GM12878 (cell line): Measurements from ENCODE around the gene REV1. TPM values are rescaled to one million over a fixed set of nuclear protein-coding genes. Genes with fewer than 3 reads are reported as not detected.

Source experiments
- ATAC-seq: fragments of 200-7000 bp; cut with Tn5 transposase; 3 replicates; pipeline ENCODE4 v1.9.1; 2020; ENCODE audit warnings: mild to moderate bottlenecking, moderate library complexity
- BruUV-seq: library from RNA; stranded (reverse); fragments of 400-500 nt; replicated peaks from 2 replicates; lab custom pipeline; 2021; lab: Mats Ljungman, UMichigan
- CTCF ChIA-PET: fragments of 300-600 bp; sonication (Branson Sonifier 250); formaldehyde crosslinking; extraction: SDS; loops from one replicate; lab custom pipeline; 2021; ENCODE audit warnings: inconsistent platforms; lab: Yijun Ruan, JAX
- POLR2A ChIA-PET: fragments of 350-600 bp; formaldehyde crosslinking; extraction: SDS; loops from one replicate; lab custom pipeline; 2021; ENCODE audit warnings: inconsistent platforms; lab: Charles Lee
- RAD21 ChIA-PET: fragments of 300-600 bp; sonication (Branson Sonifier 250); formaldehyde crosslinking; loops from one replicate; lab custom pipeline; 2023; ENCODE audit warnings: antibody characterized with exemption; ENCODE audit not compliant: unreplicated experiment; lab: Charles Lee
- SMC1A ChIA-PET: fragments of 300-600 bp; sonication (Branson Sonifier 250); formaldehyde crosslinking; loops from one replicate; lab custom pipeline; 2023; ENCODE audit not compliant: unreplicated experiment, uncharacterized antibody; lab: Charles Lee
- DNase-seq: peaks from one replicate; pipeline ENCODE4 v3.0.0-alpha.2; 2011; ENCODE audit warnings: low read depth, low spot score
- FAIRE-seq: peaks from 3 replicates; lab custom pipeline; 2011; peaks lifted over from hg19 to GRCh38; lab: Jason Lieb, UNC
- H2AFZ ChIP-seq: 2 replicates; pipeline ENCODE4 v1.6.0; 2011; ENCODE audit warnings: low read depth, low read length, control low read depth; ENCODE audit not compliant: control insufficient read depth
- H3K27ac ChIP-seq: 2 replicates; pipeline ENCODE4 v1.5.1; 2011; ENCODE audit warnings: control low read depth; ENCODE audit not compliant: control insufficient read depth, insufficient read depth
- H3K27me3 ChIP-seq, 2 experiments: replicated peaks in 1 of 2; 2 replicates each; pipeline versions ENCODE4 v1.6.0 to v1.6.1; 2011; ENCODE audit warnings: low read length in 1 of 2; ENCODE audit not compliant: control insufficient read depth in 2 of 2, insufficient read depth in 2 of 2
- H3K36me3 ChIP-seq, 2 experiments: 2 replicates each; pipeline ENCODE4 v1.5.1; 2011; ENCODE audit warnings: low read length in 1 of 2; ENCODE audit not compliant: control insufficient read depth in 2 of 2, insufficient read depth in 2 of 2
- H3K4me1 ChIP-seq: 2 replicates; pipeline ENCODE4 v1.6.1; 2011; ENCODE audit warnings: mild to moderate bottlenecking, low read length, moderate library complexity, mixed read lengths; ENCODE audit not compliant: control insufficient read depth, insufficient read depth
- H3K4me2 ChIP-seq: 2 replicates; pipeline ENCODE4 v1.6.0; 2011; ENCODE audit warnings: control low read depth; ENCODE audit not compliant: control insufficient read depth, insufficient read depth
- H3K4me3 ChIP-seq: fragments of 200-600 bp; sonication (generic); 2 replicates; pipeline ENCODE4 v1.5.1; 2016
- H3K79me2 ChIP-seq: 2 replicates; pipeline ENCODE4 v1.6.0; 2011; ENCODE audit warnings: low read length; ENCODE audit not compliant: control insufficient read depth, insufficient read depth
- H3K9ac ChIP-seq: 2 replicates; pipeline ENCODE4 v1.8.0; 2011; ENCODE audit warnings: low read length, control low read depth, mixed read lengths; ENCODE audit not compliant: control insufficient read depth, insufficient read depth
- H3K9me3 ChIP-seq: replicated peaks from 3 replicates; pipeline ENCODE4 v1.5.1; 2011; ENCODE audit warnings: mild to moderate bottlenecking, low read length; ENCODE audit not compliant: control insufficient read depth, insufficient read depth
- H4K20me1 ChIP-seq: 2 replicates; pipeline ENCODE4 v1.6.0; 2011; ENCODE audit not compliant: control insufficient read depth, insufficient read depth
- BCLAF1 ChIP-seq: fragments of 450-650 bp; IDR thresholded peaks from 2 replicates; pipeline ENCODE4 v1.6.1; 2017; ENCODE audit warnings: antibody characterized with exemption, mild to moderate bottlenecking, moderate library complexity
- CHD4 ChIP-seq: fragments of 200-600 bp; sonication (generic); IDR thresholded peaks from 2 replicates; pipeline ENCODE4 v1.6.1; 2016; ENCODE audit warnings: mild to moderate bottlenecking
- ESRRA ChIP-seq: IDR thresholded peaks from 2 replicates; pipeline ENCODE4 v1.6.1; 2012; ENCODE audit warnings: mild to moderate bottlenecking, low read length, improper control_type of control experiment
- NR2C2 ChIP-seq: IDR thresholded peaks from 2 replicates; pipeline ENCODE4 v1.6.1; 2011; ENCODE audit warnings: borderline replicate concordance, low read depth; ENCODE audit not compliant: control insufficient read depth, insufficient read length
- TCF7 ChIP-seq: IDR thresholded peaks from 2 replicates; pipeline ENCODE4 v1.6.1; 2014; ENCODE audit warnings: antibody characterized with exemption, borderline replicate concordance
- ZBTB11 ChIP-seq: fragments of 450-650 bp; formaldehyde crosslinking; IDR thresholded peaks from 2 replicates; pipeline ENCODE4 v1.5.0; 2022; ENCODE audit warnings: mild to moderate bottlenecking, missing genetic modification characterization
- ZNF384 ChIP-seq: IDR thresholded peaks from 2 replicates; pipeline ENCODE4 v1.6.1; 2012; ENCODE audit warnings: low read depth, mild to moderate bottlenecking, low read length, improper control_type of control experiment, borderline replicate concordance
- ZNF592 ChIP-seq: fragments of 450-650 bp; IDR thresholded peaks from 2 replicates; pipeline ENCODE4 v1.6.1; 2017; ENCODE audit warnings: mild to moderate bottlenecking, moderate library complexity
- WGBS: methylation state at CpG from one replicate; pipeline ENCODE4 v1.1.6; 2016; ENCODE audit warnings: low lambda C conversion rate; ENCODE audit not compliant: insufficient replicate concordance, insufficient coverage; ENCODE audit errors: missing lambda C conversion rate; 5-methylcytosine and 5-hydroxymethylcytosine counted together
- in situ Hi-C: fragments of 300-500 bp; cut with MboI; formaldehyde crosslinking; loops from 9 replicates; pipeline ENCODE4 v1.14.3; 2018; ENCODE audit warnings: mixed read lengths
- intact Hi-C: fragments of 100-400 bp; cut with micrococcal nuclease; formaldehyde crosslinking; loops from one replicate; pipeline ENCODE4 v1.14.2; 2022; ENCODE audit not compliant: unreplicated experiment
- polyA plus RNA-seq, 11 experiments: library from polyadenylated mRNA; depleted of rRNA in 4 of 11; unstranded in 6 of 11; stranded (reverse) in 5 of 11; fragments of >200 nt; fragmentation: Nextera tagmentation in 4 of 11; fragmentation: Illumina TruSeq in 1 of 11; extraction: Ambion mirVana in 4 of 11; extraction: Trizol in 1 of 11; gene quantifications; 1 replicate in 1 of 11; 2 replicates in 10 of 11; pipeline versions ENCODE4 v1.2.1 to v1.2.3, GENCODE V29; 2011 to 2016; ENCODE audit warnings: inconsistent platforms in 2 of 11, missing spikeins in 2 of 11, low read depth in 1 of 11
- total RNA-seq, 4 experiments: library from RNA; depleted of rRNA in 3 of 4; stranded (reverse); fragments of >200 nt in 3 of 4; fragmentation: Illumina TruSeq in 1 of 4; extraction: Trizol in 1 of 4; gene quantifications; 2 replicates each; pipeline versions ENCODE4 v1.2.1 to v1.2.3, GENCODE V29; 2013 to 2021

Gene REV1
- total and polyA plus RNA-seq, 10 of the 15 experiments (the other 5 are each of a cell fraction or from before 2014, with no cell fraction given) = 11.3 to 46.8 (median 29.0) TPM

- H3K4me1 ChIP-seq = peaks cover 3% of the 10 kb centered on the region; the same call in 1 of the 2 replicates
- no TSS peak for BruUV-seq
- ATAC-seq = no peak
- no peaks in the 10 kb centered on the region for H3K9me3 ChIP-seq
- DNase-seq = no peak
- peaks cover 4 to 14% of the 10 kb centered on the region in 2 experiments for H3K36me3 ChIP-seq
- no peaks in the 10 kb centered on the region; the same call in 1 of the 2 replicates for H3K79me2 ChIP-seq
- ChIA-PET SMC1A (interaction anchor here (1.1 to 1.4 kb wide), 3 partner anchors 9 to 51 kb away, joined by 3 to 5 read pairs (median 5); no protein-coding TSS in a partner anchor), RAD21 (no interaction called here), CTCF (no interaction called here), POLR2A (no interaction called here)
- intact Hi-C loops (no loop called here), in situ Hi-C loops (no loop called here)
- no peak overlapping the region for H3K9ac ChIP-seq
- H3K27me3 ChIP-seq = no peaks in the 10 kb centered on the region
- no peak overlapping the region for H2AFZ ChIP-seq
- H4K20me1 ChIP-seq = no peaks in the 10 kb centered on the region
- no peak for FAIRE-seq
- H3K4me2 ChIP-seq = no peak overlapping the region
- no peak overlapping the region for H3K4me3 ChIP-seq
- no peak overlapping the region for H3K27ac ChIP-seq
- 97% methylated on average over 4 of the region's 4 CpGs for WGBS
- TF ChIP-seq ESRRA = no peak
- no peak for TF ChIP-seq NR2C2
- TF ChIP-seq BCLAF1 = no peak
- no peak for TF ChIP-seq CHD4
- TF ChIP-seq ZNF592 = no peak
- TF ChIP-seq TCF7 = no peak
- no peak for TF ChIP-seq ZBTB11
- TF ChIP-seq ZNF384 = no peak
Measured at GRCh38 chr2:99439971-99440505, 49.8 kb downstream of the REV1 start.
